NT2/D1 (cell line): ENCODE data around the gene OPRL1.

Source experiments
- DNase-seq: peaks from one replicate; pipeline ENCODE4 v3.0.0-alpha.2; 2011; ENCODE audit warnings: low read depth, low spot score
- H3K27me3 ChIP-seq: 2 replicates; pipeline ENCODE4 v1.6.0; 2011; ENCODE audit warnings: mild to moderate bottlenecking; ENCODE audit not compliant: insufficient read length, insufficient read depth
- H3K36me3 ChIP-seq: 2 replicates; pipeline ENCODE4 v1.6.1; 2011; ENCODE audit warnings: mild to moderate bottlenecking, low read length, mixed read lengths; ENCODE audit not compliant: insufficient read depth, insufficient read length
- H3K4me1 ChIP-seq: 2 replicates; pipeline ENCODE4 v1.5.1; 2011; ENCODE audit not compliant: insufficient read depth, insufficient read length
- H3K4me3 ChIP-seq: 2 replicates; pipeline ENCODE4 v1.5.1; 2011; ENCODE audit warnings: low read depth; ENCODE audit not compliant: insufficient read length
- H3K9ac ChIP-seq: 2 replicates; pipeline ENCODE4 v1.6.0; 2011; ENCODE audit warnings: low read depth; ENCODE audit not compliant: insufficient read length
- H3K9me3 ChIP-seq: 2 replicates; pipeline ENCODE4 v1.5.1; 2011; ENCODE audit warnings: mild to moderate bottlenecking, low read length; ENCODE audit not compliant: insufficient read depth
- SUZ12 ChIP-seq: IDR thresholded peaks from 2 replicates; pipeline ENCODE4 v1.6.1; 2011; ENCODE audit not compliant: insufficient read length, insufficient read depth; ENCODE audit errors: extremely low read depth
- YY1 ChIP-seq: IDR thresholded peaks from 2 replicates; pipeline ENCODE4 v1.6.1; 2011; ENCODE audit not compliant: insufficient read length, insufficient read depth
- ZNF274 ChIP-seq: IDR thresholded peaks from 2 replicates; pipeline ENCODE4 v1.6.1; 2011; ENCODE audit warnings: mild to moderate bottlenecking, low read depth, low read length

The OPRL1 gene

DNA sequence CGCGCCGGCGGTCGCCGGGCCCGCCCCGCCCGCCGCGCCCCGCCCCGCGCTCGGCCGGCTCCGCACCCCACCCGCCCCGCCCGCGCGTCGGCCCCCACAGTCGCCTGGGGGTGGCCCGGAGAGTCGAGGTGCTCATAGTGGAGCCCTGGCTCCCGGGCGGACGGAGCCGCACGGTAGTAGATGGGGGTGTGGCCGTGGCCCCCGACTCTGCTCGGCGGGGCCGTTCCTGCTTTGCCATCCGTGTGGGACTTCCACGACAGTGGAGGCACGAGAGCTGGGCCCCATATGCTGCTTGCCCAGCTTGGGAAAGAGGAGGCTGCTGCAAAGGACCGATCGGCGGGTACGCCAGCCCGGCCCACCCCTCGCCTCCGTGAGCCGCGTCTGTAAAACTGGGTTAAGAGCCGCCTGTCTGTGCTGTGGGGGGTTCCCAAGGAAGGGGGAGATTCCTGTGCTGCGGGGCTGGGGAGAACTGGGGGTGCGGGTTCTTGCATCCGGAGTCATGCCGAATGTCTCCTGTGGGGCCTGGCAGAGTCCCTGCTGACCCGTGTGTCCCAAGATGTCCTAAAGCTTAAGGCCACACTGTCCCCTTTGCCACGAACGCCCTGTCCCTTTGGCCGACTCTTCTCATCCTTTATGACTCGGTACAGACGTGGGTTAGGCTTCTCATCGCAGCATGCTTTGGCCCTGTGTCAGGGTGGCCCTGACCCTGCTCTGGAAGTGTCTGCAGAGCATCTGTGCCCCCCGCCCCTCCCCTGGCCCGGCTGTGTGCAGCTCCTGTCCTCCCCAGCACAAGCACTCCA is at the start of gene OPRL1:
OPRL1 (plus strand) TSS at position 70 of the 800 bp plus-strand sequence. CDS start 12,639 bp downstream, outside the sequence.
- TF ChIP-seq ZNF274 (no peak), SUZ12 (no peak), YY1 (no peak)
- Histone ChIP-seq H3K4me1 (peaks cover 33% of the 10 kb centered on the region), H3K4me3 (peak within 1 kb of the TSS; percentile 70), H3K9me3 (no peaks in the 10 kb centered on the region), H3K36me3 (peaks cover 13% of the 10 kb centered on the region), H3K27me3 (peaks cover 48% of the 10 kb centered on the region), H3K9ac (peak within 1 kb of the TSS; percentile 92)
- no peak for DNase-seq

DNA sequence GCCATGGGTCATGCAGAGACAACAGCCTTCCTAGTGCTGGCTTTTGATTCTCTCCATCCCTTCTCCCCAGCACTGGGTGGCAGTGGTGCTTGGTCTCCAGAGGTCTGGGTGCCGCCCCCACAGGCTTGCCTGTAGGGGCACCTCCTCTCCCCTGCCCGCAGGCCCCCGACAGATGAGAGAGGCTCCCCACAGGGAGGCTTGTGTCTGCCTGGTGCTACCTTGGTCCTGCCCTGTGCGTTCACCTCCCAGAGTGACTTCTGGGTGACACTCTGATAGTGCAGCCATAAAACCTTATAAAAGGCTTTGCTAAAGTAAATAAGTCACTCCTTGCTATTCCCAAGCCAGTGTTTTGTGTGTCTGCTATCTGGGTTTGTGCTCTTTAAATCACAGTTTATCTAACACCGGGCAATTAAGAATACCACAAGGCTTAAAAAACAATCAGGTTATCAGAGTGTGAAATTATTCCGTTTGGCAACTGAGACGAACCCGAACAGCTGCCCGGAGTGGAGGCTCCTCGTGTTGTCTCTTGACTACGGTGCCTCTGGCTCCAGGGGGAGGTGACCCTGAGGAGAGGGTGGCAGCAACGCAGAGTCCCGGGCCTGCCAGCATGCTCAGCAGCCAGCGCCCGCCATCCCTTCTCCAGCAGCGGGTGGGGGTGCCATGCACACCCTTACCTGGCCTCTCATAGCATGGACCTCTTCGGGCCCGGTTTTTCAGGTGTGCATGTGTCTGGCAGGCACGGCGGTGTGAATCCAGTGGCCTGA is 49.3 kb upstream of the OPRL1 start:
- H3K9ac ChIP-seq = no peak overlapping the region
- peaks cover 93% of the 10 kb centered on the region for H3K36me3 ChIP-seq
- H3K9me3 ChIP-seq = no peaks in the 10 kb centered on the region
- no peak for DNase-seq
- peaks cover 9% of the 10 kb centered on the region for H3K4me1 ChIP-seq
- H3K4me3 ChIP-seq = no peak overlapping the region
- TF ChIP-seq SUZ12 (no peak), YY1 (no peak), ZNF274 (no peak)
- H3K27me3 ChIP-seq = no peaks in the 10 kb centered on the region

DNA sequence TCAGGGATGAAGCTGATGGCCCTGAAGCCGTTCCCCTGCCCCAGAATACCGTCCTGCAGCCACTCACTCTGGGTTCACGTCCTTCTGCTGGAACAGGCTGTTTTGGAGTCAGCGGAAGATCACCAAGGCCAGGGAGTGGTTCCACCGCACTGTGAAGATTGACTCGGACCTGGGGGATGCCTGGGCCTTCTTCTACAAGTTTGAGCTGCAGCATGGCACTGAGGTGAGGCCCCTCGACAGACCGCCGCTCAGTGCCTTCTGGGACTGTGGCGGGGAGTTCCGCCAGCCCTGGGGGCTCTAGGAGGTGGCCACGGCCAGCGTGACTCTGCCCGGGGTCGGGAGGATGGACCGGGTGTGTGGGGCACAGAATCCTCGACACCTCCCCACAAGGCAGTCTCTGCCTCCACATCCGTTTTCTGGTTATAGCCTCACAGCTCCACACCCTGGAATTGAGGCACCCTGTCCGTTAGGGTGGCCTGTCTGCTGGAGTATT is 48.0 kb upstream of the OPRL1 start:
- H3K9ac ChIP-seq = no peak overlapping the region
- no peak for TF ChIP-seq SUZ12
- TF ChIP-seq YY1 = no peak
- no peak for TF ChIP-seq ZNF274
- H3K9me3 ChIP-seq = no peaks in the 10 kb centered on the region
- H3K4me3 ChIP-seq = no peak overlapping the region
- no peak for DNase-seq
- H3K36me3 ChIP-seq = peaks cover 87% of the 10 kb centered on the region
- H3K27me3 ChIP-seq = peaks cover under 1% of the 10 kb centered on the region
- peaks cover 21% of the 10 kb centered on the region for H3K4me1 ChIP-seq

DNA sequence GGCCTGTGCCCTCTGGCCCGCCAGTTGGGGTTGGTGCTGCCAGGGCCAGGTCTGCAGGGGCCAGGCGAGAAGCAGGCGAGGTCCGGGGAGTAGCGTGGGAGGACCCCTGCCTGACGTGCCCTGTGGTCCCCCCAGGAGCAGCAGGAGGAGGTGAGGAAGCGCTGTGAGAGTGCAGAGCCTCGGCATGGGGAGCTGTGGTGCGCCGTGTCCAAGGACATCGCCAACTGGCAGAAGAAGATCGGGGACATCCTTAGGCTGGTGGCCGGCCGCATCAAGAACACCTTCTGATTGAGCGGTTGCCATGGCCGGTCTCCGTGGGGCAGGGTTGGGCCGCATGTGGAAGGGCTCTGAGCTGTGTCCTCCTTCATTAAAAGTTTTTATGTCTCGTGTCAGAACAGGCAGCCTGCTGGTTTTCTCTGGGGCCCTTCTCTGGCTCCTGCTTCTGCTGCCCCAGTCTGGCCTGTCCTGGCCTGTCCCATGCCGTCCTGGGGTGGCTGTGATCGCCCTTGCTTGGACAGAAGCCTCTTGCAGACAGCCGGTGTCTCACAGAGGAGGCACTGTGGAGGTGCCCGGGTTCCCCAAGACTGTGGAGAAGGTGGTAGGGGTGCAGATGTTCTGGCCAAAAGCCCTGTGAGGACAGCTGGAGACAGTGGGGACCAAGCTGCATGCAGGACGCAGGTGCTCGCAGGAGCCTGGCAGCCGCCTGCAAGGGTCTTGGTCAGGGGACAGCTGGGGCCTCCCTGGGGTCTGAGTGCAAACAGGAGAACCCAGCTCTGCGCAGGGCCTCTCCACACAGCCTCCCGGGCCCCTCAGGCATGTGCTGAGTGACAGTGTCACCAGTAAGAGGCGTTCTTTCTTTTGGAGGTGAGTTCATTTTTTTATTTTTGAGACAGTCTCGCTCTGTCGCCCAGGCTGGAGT is 46.9 kb upstream of the OPRL1 start:
- Histone ChIP-seq H3K9me3 (no peaks in the 10 kb centered on the region), H3K4me3 (no peak overlapping the region), H3K9ac (no peak overlapping the region), H3K4me1 (peaks cover 24% of the 10 kb centered on the region), H3K27me3 (peaks cover 11% of the 10 kb centered on the region), H3K36me3 (peaks cover 76% of the 10 kb centered on the region)
- TF ChIP-seq SUZ12 (no peak), YY1 (no peak), ZNF274 (no peak)
- no peak for DNase-seq

GRCh38 chr20:64033981-64034493 is 45.8 kb upstream of the OPRL1 start:
- Histone ChIP-seq H3K27me3 (peaks cover 19% of the 10 kb centered on the region), H3K9ac (no peak overlapping the region), H3K4me1 (peaks cover 24% of the 10 kb centered on the region), H3K4me3 (no peak overlapping the region), H3K36me3 (peaks cover 67% of the 10 kb centered on the region), H3K9me3 (no peaks in the 10 kb centered on the region)
- TF ChIP-seq SUZ12 = no peak
- no peak for TF ChIP-seq YY1
- no peak for TF ChIP-seq ZNF274
- no peak for DNase-seq

DNA sequence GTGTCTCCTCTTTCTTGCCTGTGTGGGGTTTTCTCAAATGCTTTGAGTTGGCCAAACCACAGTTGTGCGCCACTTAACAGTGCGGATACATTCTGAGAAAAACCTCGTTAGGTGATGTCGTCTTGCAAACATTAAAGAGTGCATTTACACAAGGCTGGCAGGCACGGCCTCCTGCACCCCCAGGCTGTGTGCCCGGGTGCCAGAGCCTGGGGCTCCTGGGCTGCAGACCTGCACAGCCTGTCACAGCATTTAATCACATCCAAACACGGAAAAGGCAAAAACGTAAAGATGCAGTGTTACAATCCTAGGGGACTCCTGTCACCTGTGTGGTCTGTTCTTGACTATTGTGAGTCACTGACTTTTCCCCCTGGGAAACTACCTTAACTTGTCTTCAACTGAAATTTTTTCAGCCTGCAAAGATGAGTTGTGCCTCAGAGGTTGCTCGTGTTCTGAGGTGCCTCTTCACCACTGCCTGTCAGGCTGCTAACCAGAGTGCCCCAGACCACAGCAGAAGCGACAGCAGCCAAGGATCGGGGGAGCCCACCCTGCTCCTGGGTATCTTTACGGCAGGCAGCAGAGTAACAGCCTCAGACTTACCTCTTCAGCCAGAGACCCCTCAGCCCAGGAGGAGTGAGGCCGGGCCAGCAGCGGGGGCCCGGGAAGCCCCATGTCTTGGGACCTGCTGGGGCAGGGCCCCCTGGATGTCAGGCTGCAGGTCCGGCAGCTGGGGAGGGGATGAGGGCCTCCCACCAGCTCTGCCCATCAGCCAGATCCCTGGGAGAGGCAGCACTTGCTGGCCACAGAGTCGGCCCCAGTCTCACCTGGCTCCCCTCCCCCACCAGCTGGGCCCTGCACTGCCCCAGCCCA is 44.6 kb upstream of the OPRL1 start:
- Histone ChIP-seq H3K27me3 (peaks cover 30% of the 10 kb centered on the region), H3K36me3 (peaks cover 55% of the 10 kb centered on the region), H3K9me3 (peaks cover 8% of the 10 kb centered on the region; the same call in 1 of the 2 replicates), H3K4me1 (peaks cover 28% of the 10 kb centered on the region), H3K4me3 (no peak overlapping the region), H3K9ac (peak overlapping the region; percentile 44)
- DNase-seq = no peak
- no peak for TF ChIP-seq ZNF274
- no peak for TF ChIP-seq YY1
